Measurements from ENCODE around the gene TMPRSS9.
"Not testable (repeated sequence)": the region's sequence is repeated elsewhere in the genome, so short reads cannot be mapped to it uniquely, and the experiment has no call there.

TMPRSS9 gene

DNA sequence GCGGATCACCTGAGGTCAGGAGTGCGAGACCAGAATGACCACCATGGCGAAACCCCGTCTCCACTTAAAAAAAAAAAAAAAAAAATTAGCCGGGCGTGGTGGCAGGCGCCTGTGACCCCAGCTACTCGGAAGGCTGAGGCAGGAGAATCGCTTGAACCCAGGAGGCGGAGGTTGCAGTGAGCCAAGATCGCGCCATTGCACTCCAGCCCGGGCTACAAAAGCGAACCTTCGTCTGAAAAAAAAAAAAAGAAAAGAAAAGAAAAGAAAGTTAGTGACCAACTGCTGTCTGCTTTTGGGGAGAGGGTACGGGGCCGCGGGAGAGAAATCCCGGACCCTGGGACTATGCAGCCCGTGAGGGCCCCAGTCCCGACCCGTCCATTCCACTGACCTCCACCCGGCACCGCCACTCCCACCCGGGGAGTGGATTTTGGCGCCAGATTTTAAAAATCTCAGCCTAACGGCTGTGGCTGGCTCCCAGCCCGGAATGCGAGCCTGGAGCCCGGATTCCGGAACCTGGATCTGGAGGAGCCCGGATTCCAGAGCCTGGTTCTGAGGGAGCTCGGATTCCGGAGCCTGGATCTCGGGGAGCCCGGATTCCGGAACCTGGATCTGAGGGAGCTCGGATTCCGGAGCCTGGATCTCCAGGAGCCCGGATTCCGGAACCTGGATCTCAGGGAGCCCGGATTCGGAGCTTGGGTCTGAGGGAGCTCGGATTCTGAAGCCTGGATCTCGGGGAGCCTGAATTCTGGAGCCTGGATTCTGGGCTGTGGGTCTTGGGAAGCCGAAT lies 102.8 kb downstream of the TMPRSS9 start:
- no peak for DNase-seq

DNA sequence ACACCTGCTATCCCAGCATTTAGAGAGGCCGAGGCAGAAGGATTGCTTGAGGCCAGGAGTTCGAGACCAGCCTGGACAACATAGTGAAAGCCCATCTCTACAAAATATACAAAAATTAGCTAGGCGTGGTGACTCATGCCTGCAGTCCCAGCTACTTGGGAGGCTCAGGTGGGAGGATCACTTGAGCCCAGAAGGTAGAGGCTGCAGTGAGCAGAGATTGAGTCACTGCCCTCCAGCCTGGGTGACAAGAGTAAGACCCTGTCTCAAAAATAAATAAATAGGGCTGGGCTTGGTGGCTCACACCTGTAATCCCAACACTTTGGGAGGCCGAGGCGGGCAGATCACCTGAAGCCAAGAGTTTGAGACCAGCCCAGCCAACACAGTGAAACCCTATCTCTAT lies 103.6 kb downstream of the TMPRSS9 start:
- DNase-seq = not testable (repeated sequence)

DNA sequence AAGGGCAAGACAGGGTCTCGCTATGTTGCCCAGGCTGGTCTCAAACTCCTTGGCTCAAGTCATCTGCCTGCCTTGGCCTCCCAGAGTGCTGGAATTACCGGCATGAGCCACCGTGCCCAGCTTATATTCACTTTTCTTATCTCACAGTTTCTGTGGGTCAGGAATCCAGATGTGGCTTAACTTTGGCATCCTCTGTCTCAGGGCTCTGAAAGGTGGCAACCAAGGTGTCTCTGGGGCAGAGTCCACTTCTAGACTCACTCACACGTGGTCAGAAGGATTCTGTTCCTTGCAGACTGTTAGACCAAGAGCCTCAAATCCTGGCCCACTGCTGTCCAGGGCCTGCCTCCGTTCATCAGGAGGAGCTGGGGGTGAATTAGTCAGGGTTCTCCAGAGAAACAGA lies 104.3 kb downstream of the TMPRSS9 start:
- no peak for DNase-seq

DNA sequence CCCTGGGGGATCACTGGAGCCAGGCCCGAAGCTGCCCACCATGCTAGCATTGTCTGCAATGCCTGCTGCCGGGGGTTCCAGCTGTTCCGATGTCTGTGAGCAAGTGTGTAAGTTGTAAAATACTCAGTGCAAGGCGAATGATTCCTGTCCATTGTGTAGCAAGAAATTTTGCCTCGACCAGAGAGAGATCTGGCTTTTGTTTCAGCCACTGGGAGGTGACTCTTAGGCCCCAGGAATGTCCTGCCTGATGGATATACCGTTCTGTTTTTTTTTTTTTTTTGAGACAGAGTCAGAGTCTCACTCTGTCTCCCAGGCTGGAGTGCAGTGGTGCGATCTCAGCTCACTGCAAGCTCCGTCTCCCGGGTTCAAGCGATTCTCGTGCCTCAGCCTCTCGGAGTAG lies 108.5 kb downstream of the TMPRSS9 start:
- no peak for DNase-seq

DNA sequence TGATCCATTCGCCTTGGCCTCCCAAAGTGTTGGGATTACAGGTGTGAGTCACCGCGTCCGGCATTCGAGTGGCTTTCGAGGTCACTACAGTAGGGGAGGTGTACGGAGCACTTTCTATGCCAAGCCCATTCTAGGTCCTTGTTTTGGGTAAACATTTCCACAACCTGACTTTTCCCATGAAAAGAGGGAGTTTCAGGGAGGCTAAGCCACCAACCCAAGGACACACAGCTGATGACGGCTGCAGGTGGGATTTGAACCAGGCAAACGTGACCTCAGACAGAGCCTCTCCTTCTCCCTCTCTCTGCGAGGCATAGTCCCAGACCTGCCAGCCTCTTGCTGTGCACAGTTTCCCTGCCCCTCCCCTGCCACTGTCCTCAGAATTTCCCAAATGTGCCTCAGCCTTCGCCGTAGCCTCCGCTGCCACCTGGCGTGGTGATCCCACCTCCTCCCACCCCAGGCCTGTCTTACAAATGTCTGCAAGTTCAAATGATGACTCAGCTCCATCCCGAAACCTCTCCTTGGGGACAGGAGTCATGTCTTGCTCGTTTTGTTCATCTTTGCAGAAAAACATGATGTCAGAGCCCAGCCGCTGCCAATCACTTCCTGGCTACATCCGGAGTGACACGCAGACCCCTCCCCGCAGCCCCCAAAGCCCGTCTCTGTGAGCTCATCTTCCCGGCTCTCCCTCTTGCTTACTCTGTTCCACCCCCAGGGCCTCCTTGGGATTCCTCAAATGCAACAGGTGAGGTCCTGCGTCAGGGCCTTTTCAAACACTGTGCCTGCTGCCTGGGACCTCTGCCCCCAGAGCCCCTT lies 109.2 kb downstream of the TMPRSS9 start:
- peak in 3 of 4 experiments; percentile 28 to 44 (median 29) for DNase-seq

DNA sequence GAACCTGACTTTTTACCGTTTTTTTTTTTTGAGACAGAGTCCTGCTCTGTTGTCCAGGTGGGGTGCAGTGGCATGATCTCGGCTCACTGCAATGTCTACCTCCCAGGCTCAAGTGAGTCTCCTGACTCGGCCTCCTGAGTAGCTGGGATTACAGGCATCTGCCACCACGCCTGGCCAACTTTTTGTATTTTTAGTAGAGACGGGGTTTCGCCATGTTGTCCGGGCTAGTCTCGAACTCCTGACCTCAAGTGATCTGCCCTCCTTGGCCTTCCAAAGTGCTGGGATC lies 109.8 kb downstream of the TMPRSS9 start:
- not testable (repeated sequence) for DNase-seq

DNA sequence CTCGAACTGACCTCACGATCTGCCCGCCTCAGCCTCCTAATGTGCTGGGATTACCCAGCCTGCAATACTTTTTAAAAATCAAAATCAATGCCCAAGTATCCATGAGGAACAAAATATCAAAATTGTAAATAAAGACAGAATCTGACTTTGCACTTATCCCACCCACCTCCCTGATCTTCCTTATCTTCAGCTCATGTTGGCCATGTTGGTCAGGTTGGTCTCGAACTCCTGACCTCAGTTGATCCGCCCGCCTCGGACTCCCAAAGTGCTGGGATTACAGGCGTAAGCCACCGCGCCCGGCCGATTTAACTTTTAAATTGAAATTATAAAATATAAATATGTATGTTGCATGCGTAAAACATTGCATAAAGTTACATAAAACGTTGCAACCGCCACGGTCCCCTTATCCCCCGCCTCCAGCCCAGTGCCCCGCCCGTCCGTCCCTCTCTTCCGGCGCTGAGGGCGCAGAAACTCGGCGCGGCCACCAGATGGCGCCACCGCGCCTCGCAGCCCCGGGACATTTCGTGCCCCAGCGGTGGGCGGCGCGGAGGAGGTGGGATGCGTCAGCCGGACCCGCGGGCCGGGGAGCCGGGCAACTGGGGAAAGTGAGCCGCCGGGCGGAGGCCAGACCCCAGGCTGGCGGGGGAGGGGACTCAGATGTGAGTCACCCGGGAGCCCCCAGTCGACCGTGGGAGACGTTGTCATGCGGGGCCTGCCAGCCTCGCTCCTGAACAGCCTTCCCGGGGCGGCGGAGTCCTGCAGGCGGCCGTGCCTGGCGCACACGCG lies 114.4 kb downstream of the TMPRSS9 start:
- peak; percentile 94 to 96 (median 96) for DNase-seq

DNA sequence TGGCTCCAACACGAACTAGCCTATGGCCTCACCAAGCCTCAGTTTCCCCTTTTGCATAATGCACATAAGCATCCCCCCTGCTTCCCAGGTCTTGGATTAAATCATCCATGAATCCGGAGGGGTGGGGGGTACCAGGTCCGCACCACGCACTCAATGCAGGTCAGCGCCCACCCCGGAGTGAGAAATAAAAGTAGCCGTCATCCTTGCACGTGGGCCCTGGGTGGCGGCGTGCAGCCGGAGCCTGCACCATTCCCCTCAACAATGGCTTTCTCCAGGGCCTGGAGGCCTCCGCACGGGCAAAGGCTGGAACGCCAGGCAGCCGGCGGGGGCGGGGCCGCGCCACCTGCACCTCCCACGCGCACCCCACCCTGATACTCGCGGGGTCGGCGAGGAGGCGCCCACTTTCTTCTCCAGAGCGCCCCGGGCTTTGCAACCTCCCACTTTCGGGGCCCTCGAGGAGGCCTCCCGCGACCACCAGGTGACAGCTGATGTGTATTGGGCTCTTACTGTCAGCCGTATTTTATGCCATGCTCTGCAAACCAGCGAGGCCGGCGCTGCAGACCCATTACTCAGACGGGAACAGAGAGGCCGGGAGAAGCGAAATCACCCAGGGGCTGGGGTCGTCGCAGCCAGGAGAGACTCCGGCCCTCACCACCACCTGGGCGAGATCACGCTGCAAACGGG lies 115.1 kb downstream of the TMPRSS9 start:
- DNase-seq = peak; percentile 59 to 72 (median 69)
